ENCODE measurements around the gene APOL1.

GRCh38 chr22:36245805-36246356 lies 7.1 kb upstream of the APOL1 start:
- TF ChIP-seq CTCF (IDR thresholded peaks at IDR 0.05), result no peak
- no peak for TF ChIP-seq POLR2AphosphoS5 (IDR thresholded peaks at IDR 0.05; ENCODE audit: low read depth, low read length)
- no peak for TF ChIP-seq SMC3 (IDR thresholded peaks at IDR 0.05; ENCODE audit: low read depth, low read length)
- no peak for TF ChIP-seq USF2 (IDR thresholded peaks at IDR 0.05; ENCODE audit: borderline replicate concordance, low read depth, low read length)
- TF ChIP-seq, protein P1, sequence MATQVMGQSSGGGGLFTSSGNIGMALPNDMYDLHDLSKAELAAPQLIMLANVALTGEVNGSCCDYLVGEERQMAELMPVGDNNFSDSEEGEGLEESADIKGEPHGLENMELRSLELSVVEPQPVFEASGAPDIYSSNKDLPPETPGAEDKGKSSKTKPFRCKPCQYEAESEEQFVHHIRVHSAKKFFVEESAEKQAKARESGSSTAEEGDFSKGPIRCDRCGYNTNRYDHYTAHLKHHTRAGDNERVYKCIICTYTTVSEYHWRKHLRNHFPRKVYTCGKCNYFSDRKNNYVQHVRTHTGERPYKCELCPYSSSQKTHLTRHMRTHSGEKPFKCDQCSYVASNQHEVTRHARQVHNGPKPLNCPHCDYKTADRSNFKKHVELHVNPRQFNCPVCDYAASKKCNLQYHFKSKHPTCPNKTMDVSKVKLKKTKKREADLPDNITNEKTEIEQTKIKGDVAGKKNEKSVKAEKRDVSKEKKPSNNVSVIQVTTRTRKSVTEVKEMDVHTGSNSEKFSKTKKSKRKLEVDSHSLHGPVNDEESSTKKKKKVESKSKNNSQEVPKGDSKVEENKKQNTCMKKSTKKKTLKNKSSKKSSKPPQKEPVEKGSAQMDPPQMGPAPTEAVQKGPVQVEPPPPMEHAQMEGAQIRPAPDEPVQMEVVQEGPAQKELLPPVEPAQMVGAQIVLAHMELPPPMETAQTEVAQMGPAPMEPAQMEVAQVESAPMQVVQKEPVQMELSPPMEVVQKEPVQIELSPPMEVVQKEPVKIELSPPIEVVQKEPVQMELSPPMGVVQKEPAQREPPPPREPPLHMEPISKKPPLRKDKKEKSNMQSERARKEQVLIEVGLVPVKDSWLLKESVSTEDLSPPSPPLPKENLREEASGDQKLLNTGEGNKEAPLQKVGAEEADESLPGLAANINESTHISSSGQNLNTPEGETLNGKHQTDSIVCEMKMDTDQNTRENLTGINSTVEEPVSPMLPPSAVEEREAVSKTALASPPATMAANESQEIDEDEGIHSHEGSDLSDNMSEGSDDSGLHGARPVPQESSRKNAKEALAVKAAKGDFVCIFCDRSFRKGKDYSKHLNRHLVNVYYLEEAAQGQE (IDR thresholded peaks at IDR 0.05; ENCODE audit: low read depth, low read length), result no peak
- TF ChIP-seq NRF1 (IDR thresholded peaks at IDR 0.05; ENCODE audit: low read depth, low read length), result no peak
- no peak for TF ChIP-seq TAF1 (IDR thresholded peaks at IDR 0.05; ENCODE audit: borderline replicate concordance, low read depth, low read length)
- no peak for TF ChIP-seq ELF1 (IDR thresholded peaks at IDR 0.05)
- no peak for TF ChIP-seq CHD2 (IDR thresholded peaks at IDR 0.05; ENCODE audit: low read length, partially characterized antibody)
- TF ChIP-seq USF1 (IDR thresholded peaks at IDR 0.05; ENCODE audit: borderline replicate concordance, low read depth), result no peak
- TF ChIP-seq FOXJ3 (CRISPR knock-in tag; IDR thresholded peaks at IDR 0.05), result no peak
- no peak for TF ChIP-seq TCF12 (IDR thresholded peaks at IDR 0.05)
